K562 (cell line): ENCODE results near the gene IRF2BP1. TPM values are rescaled to one million over a fixed set of nuclear protein-coding genes. Genes with fewer than 3 reads are reported as not detected.

Source experiments
- ARHGAP35 ChIP-seq: fragments of 450-650 bp; IDR thresholded peaks from 2 replicates; pipeline ENCODE4 v1.6.1; 2018; ENCODE audit not compliant: partially characterized antibody
- DNMT1 ChIP-seq: fragments of 450-650 bp; IDR thresholded peaks from 2 replicates; pipeline ENCODE4 v1.6.1; 2016; ENCODE audit warnings: antibody characterized with exemption, mild to moderate bottlenecking
- KLF16 ChIP-seq: IDR thresholded peaks from 2 replicates; pipeline ENCODE4 v1.6.1; 2016; ENCODE audit warnings: antibody characterized with exemption
- LARP7 ChIP-seq: fragments of 450-650 bp; IDR thresholded peaks from 2 replicates; pipeline ENCODE4 v1.6.1; 2016
- MYNN ChIP-seq, 2 experiments: sonication (generic); formaldehyde crosslinking in 1 of 2; IDR thresholded peaks; 2 replicates each; pipeline versions ENCODE4 v1.5.0 to v1.6.1; 2016 to 2020; ENCODE audit warnings: antibody characterized with exemption in 1 of 2, missing genetic modification reagents in 1 of 2
- NFE2 ChIP-seq: IDR thresholded peaks from 2 replicates; pipeline ENCODE4 v1.6.1; 2014; ENCODE audit warnings: antibody characterized with exemption, low read depth
- NFRKB ChIP-seq: fragments of 450-650 bp; IDR thresholded peaks from 2 replicates; pipeline ENCODE4 v1.6.1; 2016; ENCODE audit warnings: low read depth
- NR1H2 ChIP-seq: sonication (generic); formaldehyde crosslinking; IDR thresholded peaks from 2 replicates; pipeline ENCODE4 v1.4.0; 2020; ENCODE audit warnings: mild to moderate bottlenecking, missing genetic modification reagents
- POLR2H ChIP-seq: IDR thresholded peaks from 2 replicates; pipeline ENCODE4 v1.6.1; 2016; ENCODE audit warnings: missing genetic modification characterization, low read depth, mild to moderate bottlenecking, control low read depth, missing compliant biosample characterization, moderate library complexity
- RBFOX2 ChIP-seq: fragments of 200-400 bp; formaldehyde crosslinking; IDR thresholded peaks from 2 replicates; pipeline ENCODE4 v1.6.1; 2017; ENCODE audit warnings: low read depth, mild to moderate bottlenecking, low read length, moderate library complexity
- SMAD1 ChIP-seq: fragments of 150-350 bp; IDR thresholded peaks from 2 replicates; pipeline ENCODE4 v1.6.1; 2014; ENCODE audit warnings: low read length, low read depth; ENCODE audit not compliant: partially characterized antibody
- ZNF12 ChIP-seq: sonication (generic); formaldehyde crosslinking; IDR thresholded peaks from 2 replicates; pipeline ENCODE4 v1.4.0; 2020; ENCODE audit warnings: mild to moderate bottlenecking, missing genetic modification reagents
- ZNF239 ChIP-seq: fragments of 250-450 bp; sonication (Bioruptor Pico); IDR thresholded peaks from 2 replicates; pipeline ENCODE4 v1.4.0; 2020; ENCODE audit warnings: mild to moderate bottlenecking
- ZNF318 ChIP-seq, 2 experiments: fragments of 450-650 bp; IDR thresholded peaks; 2 replicates each; pipeline ENCODE4 v1.6.1; 2016; ENCODE audit warnings: mild to moderate bottlenecking in 2 of 2, borderline replicate concordance in 1 of 2, low read depth in 1 of 2, moderate library complexity in 1 of 2
- ZNF398 ChIP-seq: fragments of 250-450 bp; sonication (Bioruptor Pico); IDR thresholded peaks from 2 replicates; pipeline ENCODE4 v1.8.0; 2021; ENCODE audit warnings: moderate library complexity, mild to moderate bottlenecking, inconsistent platforms
- ZNF584 ChIP-seq: fragments of 200-800 bp; sonication (Bioruptor generic); IDR thresholded peaks from 2 replicates; pipeline ENCODE4 v1.6.1; 2016; ENCODE audit warnings: low read depth, mild to moderate bottlenecking, missing genetic modification characterization, missing compliant biosample characterization
- ZNF639 ChIP-seq, 2 experiments: fragments of 200-800 bp in 1 of 2; sonication (Bioruptor generic) in 1 of 2; sonication (generic) in 1 of 2; formaldehyde crosslinking in 1 of 2; IDR thresholded peaks in 1 of 2; conservative IDR thresholded peaks in 1 of 2; 2 replicates each; pipeline versions ENCODE4 v1.5.0 to v1.6.1; 2016 to 2020; ENCODE audit warnings: missing compliant biosample characterization in 1 of 2, missing genetic modification characterization in 1 of 2, missing genetic modification reagents in 1 of 2
- polyA plus RNA-seq, 8 experiments: library from polyadenylated mRNA; depleted of rRNA in 4 of 8; stranded (reverse) in 5 of 8; unstranded in 3 of 8; fragments of >200 nt; fragmentation: Nextera tagmentation in 2 of 8; fragmentation: Illumina TruSeq in 1 of 8; extraction: Ambion mirVana in 2 of 8; extraction: Trizol in 1 of 8; gene quantifications; 2 replicates each; pipeline versions ENCODE4 v1.2.1 to v1.2.3, GENCODE V29; 2011 to 2014; ENCODE audit warnings: inconsistent platforms in 1 of 8, missing spikeins in 1 of 8
- total RNA-seq, 7 experiments: library from RNA; depleted of rRNA in 6 of 7; stranded (reverse); fragments of >200 nt in 6 of 7; fragmentation: Illumina TruSeq in 2 of 7; extraction: Trizol in 2 of 7; gene quantifications; 2 replicates each; pipeline versions ENCODE4 v1.2.1 to v1.2.3, GENCODE V29; 2011 to 2021; ENCODE audit warnings: low replicate concordance in 1 of 7

The IRF2BP1 gene
- total and polyA plus RNA-seq, 9 of the 15 experiments (the other 6 are each of a cell fraction or from before 2014, with no cell fraction given) = 0.61 to 35.9 (median 3.5) TPM

GRCh38 chr19:45863335-45863839 is 22.6 kb downstream of the IRF2BP1 start (continued):
- TF ChIP-seq RBFOX2 = 0 out of 2 replicates have a peak, but pooled peaks have one; percentile 6
- TF ChIP-seq ZNF398 = no peak
- no peak for TF ChIP-seq NFRKB
- TF ChIP-seq ARHGAP35 = peak; percentile 17
- TF ChIP-seq NFE2 = no peak
- no peak for TF ChIP-seq KLF16
- TF ChIP-seq ZNF12 (CRISPR knock-in tag) = peak; percentile 44; the same call in 1 of the 2 replicates
- TF ChIP-seq DNMT1 = 0 out of 2 replicates have a peak, but pooled peaks have one; percentile 84
- no peak for TF ChIP-seq SMAD1
- TF ChIP-seq ZNF639 (CRISPR knock-in tag; conservative IDR thresholded peaks at IDR 0.05 in 1 of 2, IDR thresholded peaks at IDR 0.05 in 1 of 2) = peak in 1 of 2 experiments; percentile 88; a peak in 1 of 4 replicates
- TF ChIP-seq ZNF318 (IDR thresholded peaks at IDR 0.05; ENCODE audit: borderline replicate concordance in 1 of 2, low read depth in 1 of 2) = peak in 1 of 2 experiments; percentile 40; a peak in 1 of 4 replicates
- 0 out of 2 replicates have a peak, but pooled peaks have one; percentile 24 for TF ChIP-seq LARP7
- TF ChIP-seq ZNF584 (CRISPR knock-in tag) = peak; percentile 93; the same call in 1 of the 2 replicates
- 0 out of 2 replicates have a peak, but pooled peaks have one; percentile 39 for TF ChIP-seq NR1H2 (CRISPR knock-in tag)
- TF ChIP-seq POLR2H (tag) = no peak
- 0 out of 2 replicates have a peak, but pooled peaks have one; percentile 25 for TF ChIP-seq ZNF239
- no peak for TF ChIP-seq MYNN (IDR thresholded peaks at IDR 0.05)
- TF ChIP-seq MYNN (CRISPR knock-in tag; IDR thresholded peaks at IDR 0.05) = no peak
